Activated effector memory CD4-positive, alpha-beta T cell treated with anti-CD3 and anti-CD28 coated beads, Interleukin-2, amount 50 U/mL, for 16 hours (primary cell): ENCODE measurements around the gene ACVR1.
"Not testable (repeated sequence)": the region's sequence is repeated elsewhere in the genome, so short reads cannot be mapped to it uniquely, and the experiment has no call there.

Experiments
- DNase-seq: peaks from one replicate; pipeline ENCODE4 v3.0.0-alpha.2; 2020

ACVR1 gene

DNA sequence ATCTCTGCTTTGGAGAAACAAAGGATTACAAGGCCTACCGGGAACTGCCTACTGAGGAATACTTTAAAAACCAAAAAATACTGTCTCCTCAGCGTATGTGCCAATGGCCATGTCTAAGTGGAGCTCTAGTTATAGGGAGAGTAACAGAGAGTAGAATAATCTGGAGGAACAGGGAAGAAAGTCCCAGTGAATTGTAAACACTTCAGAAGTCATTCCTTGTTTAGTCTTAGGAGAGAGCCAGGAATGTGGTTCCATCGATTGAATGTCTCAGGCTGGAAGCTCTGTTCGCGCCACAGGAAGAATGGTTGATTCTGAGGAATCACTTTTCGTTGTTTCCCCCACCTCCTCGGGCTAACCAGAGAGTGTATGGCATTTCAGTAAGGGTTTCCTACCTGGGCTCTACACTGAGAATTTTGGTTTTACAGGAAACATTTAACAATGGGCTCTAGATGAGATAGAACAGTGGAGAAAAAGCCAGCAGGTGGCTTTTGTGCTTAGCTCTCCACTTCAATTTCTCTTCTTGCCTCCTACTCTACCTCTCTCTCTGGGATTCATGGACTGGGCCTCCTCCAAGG lies 88.7 kb downstream of the ACVR1 start:
- no peak for DNase-seq

DNA sequence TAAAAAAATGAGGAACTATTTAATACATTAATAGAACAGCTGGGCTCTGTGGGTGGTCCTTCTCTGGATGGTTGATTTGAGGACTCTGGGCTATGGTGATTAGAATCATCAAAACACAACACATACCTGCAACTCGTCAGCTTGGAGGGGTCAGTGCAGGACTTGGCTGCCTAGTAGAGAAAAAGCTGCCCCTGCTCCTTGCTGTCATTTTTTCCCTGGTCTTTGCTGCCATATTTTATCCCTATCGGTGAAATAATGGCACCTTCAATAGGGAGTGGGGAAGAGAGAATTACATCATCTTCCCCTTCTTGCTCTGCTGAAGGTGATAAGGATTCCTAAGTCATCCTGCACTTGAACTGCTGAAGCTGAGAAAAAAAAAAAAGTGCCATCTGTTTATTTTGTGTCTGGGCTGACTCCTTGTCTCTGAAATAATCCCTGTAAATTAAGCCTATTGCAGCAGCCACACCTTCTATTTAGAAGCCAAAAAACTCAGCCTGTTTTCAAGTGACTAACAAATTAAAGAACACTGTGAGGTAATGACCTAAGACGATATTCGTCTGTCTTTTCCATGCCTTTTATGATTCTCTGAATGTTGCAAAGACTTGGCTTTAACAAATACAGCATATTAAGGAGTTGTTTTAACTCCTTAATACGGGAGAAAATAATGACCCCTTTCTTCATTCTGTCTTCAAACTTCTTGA lies 89.3 kb downstream of the ACVR1 start:
- no peak for DNase-seq

GRCh38 chr2:157785866-157786662 lies 90.1 kb downstream of the ACVR1 start:
- no peak for DNase-seq

- no peak for DNase-seq
These were observed 90.9 kb downstream of the ACVR1 start for GRCh38 chr2:157785200-157785599.

DNA sequence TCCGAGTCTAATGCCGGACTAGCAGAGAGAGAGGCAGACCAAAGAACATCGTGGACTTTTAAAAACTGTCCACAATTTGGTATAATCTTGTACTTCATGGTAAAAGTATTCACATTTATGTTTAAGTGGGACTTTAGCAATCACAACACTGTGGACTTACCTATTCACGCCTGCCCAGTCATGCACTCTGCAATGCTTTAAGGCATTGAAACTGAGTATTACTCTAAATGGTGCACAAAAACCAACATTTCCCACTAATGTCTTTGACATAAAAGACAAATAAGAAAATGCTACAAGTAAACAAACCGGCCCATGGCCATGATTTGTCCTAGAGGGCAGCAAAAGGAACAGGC lies 91.3 kb downstream of the ACVR1 start:
- DNase-seq: no peak

GRCh38 chr2:157784169-157784822 lies 91.8 kb downstream of the ACVR1 start:
- DNase-seq: no peak

- DNase-seq: no peak
These were observed 92.9 kb downstream of the ACVR1 start for GRCh38 chr2:157783245-157783644.

DNA sequence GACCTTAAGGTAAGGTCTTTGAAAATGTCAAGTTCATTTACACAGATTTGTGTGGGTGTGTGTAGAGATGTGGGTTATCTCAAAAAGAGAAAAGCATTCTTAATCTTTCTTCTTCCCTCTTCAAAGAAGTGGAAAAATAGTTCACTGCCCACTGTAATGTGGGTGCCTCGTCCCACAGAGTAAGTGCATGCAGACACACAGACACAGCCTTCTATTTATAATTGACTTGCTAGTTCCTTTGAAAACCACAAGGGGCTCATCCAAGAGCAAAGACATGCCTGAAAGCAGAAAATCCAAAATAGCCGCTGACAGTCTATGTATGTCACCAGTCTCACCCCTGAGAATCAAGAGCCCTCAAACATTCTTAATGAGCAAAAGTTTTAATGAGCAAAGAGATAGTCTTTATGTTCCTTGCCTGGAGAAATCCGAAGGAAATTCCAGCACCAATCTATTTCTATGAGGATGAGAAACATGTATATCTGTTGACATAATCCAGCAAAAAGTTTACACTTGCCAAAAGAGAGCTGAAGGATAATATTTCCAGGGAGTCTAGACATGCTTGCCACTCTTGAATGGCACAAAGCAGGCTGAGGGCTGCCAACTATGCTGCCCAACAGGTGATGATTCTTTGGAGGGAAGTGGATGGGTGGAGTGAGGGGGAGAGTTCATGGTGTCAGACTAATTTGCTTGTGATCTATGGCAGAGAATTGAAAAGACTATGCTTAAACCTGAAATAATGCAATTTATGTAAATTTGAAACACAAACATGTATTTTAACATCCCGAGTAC lies 93.9 kb downstream of the ACVR1 start:
- no peak for DNase-seq

DNA sequence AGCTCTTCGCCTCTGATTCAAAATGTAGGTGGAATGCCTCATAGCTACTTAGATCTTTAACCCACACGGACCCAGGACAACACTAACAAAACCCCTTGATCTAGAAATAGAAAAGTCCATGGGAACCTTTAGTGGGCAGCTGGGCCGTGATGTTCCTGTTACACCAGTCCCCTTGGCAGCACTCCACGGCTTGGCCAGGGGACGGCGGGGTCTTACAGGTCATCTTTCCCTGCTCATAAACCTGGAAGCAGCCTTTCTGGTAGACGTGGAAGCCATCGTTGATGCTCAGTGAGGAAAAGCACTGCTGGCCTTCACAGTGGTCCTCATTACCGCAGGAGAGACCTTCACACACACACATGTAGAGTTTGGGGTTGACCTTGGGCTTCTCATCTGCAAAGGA lies 95.9 kb downstream of the ACVR1 start:
- no peak for DNase-seq

DNA sequence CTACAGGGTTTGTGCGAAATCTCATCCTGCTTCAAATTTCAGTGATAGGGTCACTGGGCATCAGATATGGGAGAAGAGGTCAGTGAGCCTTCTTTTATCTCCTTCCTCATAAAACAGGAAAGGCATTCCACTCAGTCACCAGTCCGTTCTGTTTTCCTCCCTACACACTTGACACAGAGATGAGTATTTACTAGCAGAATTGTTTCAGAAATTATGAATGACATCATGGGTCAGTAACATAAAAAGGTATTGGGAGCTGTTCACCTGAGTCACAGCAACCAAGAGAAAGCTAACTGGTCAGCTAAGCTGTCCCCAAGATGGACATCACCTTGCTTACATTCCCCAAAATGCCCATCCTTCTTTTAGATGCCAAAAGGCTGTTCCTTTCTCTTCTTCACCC lies 96.3 kb downstream of the ACVR1 start:
- no peak for DNase-seq

DNA sequence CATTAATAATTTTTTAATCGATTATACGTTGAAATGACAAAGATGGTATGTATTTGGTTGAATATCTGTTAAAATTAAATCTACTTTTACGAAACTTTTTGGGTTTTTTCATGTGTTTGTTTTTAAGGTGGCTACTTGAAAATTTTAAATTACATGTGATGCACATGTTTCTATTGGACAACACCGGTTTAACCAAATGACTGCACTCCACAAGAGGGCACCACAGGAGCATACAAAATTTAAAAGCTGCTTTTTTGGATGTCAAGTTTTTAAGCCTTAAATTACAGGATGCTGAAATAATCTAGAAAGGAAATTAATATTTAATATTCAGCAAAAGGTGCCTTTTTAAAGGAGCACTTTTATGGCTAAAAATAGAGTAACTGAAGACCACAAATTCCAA lies 98.7 kb downstream of the ACVR1 start:
- peak; percentile 72 for DNase-seq

GRCh38 chr2:157771234-157771633 lies 104.9 kb downstream of the ACVR1 start:
- no peak for DNase-seq

DNA sequence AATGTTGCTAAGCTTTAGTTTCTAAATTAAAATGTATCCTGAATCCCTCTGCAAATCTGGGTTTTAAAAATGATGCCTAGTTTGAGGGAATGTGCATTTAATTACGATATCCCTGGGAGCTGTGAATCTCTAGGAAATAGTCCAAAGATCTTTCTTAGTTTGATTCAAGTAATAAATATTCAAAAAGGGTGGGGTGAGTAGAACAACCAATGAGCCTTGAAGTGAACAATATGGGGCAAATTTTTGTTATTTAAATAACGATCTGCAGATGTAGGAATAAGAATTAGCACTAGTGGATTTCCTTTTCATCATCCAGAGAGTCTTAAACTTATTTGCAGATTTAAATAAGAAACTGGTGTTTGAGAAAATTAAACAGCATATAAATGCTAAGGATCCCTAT lies 106.3 kb downstream of the ACVR1 start:
- no peak for DNase-seq

- no peak for DNase-seq
These were observed 111.7 kb downstream of the ACVR1 start for GRCh38 chr2:157764386-157764785.

DNA sequence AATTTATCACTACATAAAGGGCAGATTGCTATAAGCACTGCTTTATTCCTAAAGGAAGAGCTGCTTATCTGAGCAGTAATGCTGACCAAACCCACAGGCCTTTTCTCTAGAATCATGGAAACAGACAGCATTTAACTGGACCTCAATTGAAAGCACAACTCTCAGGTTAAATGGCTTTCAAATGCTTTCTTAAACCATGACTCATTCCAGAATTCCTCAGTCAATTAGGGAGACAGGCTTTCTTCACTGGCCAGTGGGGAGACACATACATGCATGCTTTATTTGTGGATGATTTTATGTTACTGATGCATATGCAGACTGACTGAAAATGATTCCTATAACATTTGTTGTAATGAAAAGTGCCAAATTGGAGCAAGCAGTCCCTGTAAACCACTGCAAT lies 114.6 kb downstream of the ACVR1 start:
- DNase-seq: no peak

DNA sequence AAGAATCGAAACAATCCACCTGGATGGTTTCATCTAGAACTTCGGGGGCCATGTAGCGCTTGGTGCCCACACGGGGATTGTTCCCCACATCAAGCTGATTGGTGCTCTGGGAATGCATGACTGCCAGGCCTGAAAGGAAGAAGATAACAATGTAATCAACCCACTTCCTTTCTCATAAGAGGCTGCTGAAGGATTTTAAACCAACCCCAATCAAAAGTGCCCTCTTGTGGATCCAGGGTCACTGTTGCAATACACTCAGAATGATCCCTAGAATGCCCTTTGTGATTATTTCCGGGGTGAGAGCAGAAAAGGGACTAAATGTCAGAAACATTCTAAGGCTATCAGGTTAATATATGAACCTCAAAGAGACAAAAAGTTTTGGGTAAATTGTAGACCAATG lies 115.2 kb downstream of the ACVR1 start:
- no peak for DNase-seq

GRCh38 chr2:157759855-157760254 lies 116.3 kb downstream of the ACVR1 start:
- no peak for DNase-seq

GRCh38 chr2:157758586-157758985 lies 117.5 kb downstream of the ACVR1 start:
- DNase-seq: no peak

DNA sequence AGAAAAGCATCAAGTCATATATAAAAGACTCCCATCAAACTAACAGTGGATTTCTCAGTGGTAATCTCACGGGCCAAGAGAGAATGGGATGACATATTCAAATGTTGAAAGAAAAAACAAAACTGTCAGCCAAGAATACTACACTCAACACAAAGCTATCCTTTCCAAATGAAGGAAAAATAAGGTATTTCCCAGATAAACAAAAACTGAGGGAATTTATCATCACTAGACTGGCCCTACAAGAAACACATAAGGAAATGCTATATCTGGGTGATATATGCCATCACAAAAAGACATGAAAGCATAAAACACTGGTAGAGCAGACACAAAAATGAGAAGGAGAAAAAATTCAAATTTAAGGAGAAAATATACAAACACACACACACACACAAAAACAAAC lies 118.6 kb downstream of the ACVR1 start:
- DNase-seq: no peak

GRCh38 chr2:157756447-157756846 lies 119.7 kb downstream of the ACVR1 start:
- not testable (repeated sequence) for DNase-seq

DNA sequence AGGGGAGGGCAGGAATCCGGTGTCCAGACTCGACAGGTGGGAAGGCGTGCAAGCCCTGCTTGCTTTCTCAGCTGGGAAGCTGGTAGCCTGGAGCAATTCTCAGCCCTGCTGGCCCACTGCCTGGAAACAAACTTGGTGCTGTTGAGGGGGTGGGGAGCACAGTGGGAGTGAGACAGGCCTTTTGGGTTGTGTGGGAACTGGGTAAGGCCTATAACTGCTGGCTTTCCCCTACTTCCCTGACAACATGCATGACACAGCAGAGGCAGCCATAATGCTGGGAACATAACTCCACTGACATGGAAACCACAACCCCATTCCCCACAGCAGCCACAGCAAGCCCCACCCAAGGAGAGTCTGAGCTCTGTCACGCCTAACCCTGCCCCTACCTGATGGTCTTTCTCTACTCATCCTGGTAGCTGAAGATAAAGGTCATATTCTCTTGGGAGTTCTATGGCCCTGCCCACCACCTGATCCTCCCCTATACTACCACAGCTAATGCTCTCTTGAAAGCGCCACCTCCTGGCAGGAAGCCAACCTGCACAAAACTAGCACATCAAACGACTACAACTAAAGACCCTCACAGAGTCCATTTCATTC lies 124.6 kb downstream of the ACVR1 start:
- peak; percentile 66 for DNase-seq

- no peak for DNase-seq
These were observed 126.4 kb downstream of the ACVR1 start for GRCh38 chr2:157749684-157750083.
